GM21528 (cell line): ENCODE data around the gene ASH1L.
A peak's percentile ranks its signal among the peaks of the same experiment; 100 is the strongest.
"Not testable (repeated sequence)": the region's sequence is repeated elsewhere in the genome, so short reads cannot be mapped to it uniquely, and the experiment has no call there.

Experiments used
- ATAC-seq: cut with Tn5 transposase; IDR thresholded peaks from one replicate; pipeline ENCODE4 v1.9.1; 2021; ENCODE audit warnings: mild to moderate bottlenecking, moderate library complexity; ENCODE audit not compliant: unreplicated experiment, low FRiP score

Gene ASH1L

GRCh38 chr1:155318082-155318481 lies 244.5 kb downstream of the ASH1L start:
- no peak for ATAC-seq

- ATAC-seq, result no peak
Measured at GRCh38 chr1:155316922-155317321, 245.7 kb downstream of the ASH1L start.

GRCh38 chr1:155313261-155313660 lies 249.3 kb downstream of the ASH1L start:
- ATAC-seq, result no peak

- ATAC-seq, result no peak
Measured at GRCh38 chr1:155309423-155310021, 253.1 kb downstream of the ASH1L start.

GRCh38 chr1:155308493-155309422 lies 253.8 kb downstream of the ASH1L start, which contains the start of gene FDPS:
FDPS (plus strand) TSS chr1:155308866; CDS start chr1:155309790, 924 bp downstream.
- peak; percentile 90 for ATAC-seq

- ATAC-seq, result no peak
Measured at GRCh38 chr1:155307247-155307740, 255.3 kb downstream of the ASH1L start.

- ATAC-seq, result no peak
Measured at GRCh38 chr1:155305881-155306391, 256.7 kb downstream of the ASH1L start.

GRCh38 chr1:155304558-155305063 lies 258.0 kb downstream of the ASH1L start:
- ATAC-seq, result no peak

- ATAC-seq, result no peak
Measured at GRCh38 chr1:155301342-155301841, 261.2 kb downstream of the ASH1L start, which contains the start of gene PKLR. PKLR (minus strand) TSS chr1:155301438; CDS start chr1:155301395, 43 bp downstream.

- no peak for ATAC-seq
Measured at GRCh38 chr1:155300553-155301329, 261.9 kb downstream of the ASH1L start.

GRCh38 chr1:155300024-155300423 lies 262.6 kb downstream of the ASH1L start:
- ATAC-seq, result no peak

GRCh38 chr1:155297384-155297783 lies 265.2 kb downstream of the ASH1L start:
- no peak for ATAC-seq

GRCh38 chr1:155296661-155297060 lies 265.9 kb downstream of the ASH1L start:
- ATAC-seq, result no peak

- no peak for ATAC-seq
Measured at GRCh38 chr1:155295942-155296267, 266.7 kb downstream of the ASH1L start.

GRCh38 chr1:155295183-155295941 lies 267.2 kb downstream of the ASH1L start:
- ATAC-seq, result no peak

GRCh38 chr1:155294520-155295182 lies 268.0 kb downstream of the ASH1L start:
- no peak for ATAC-seq

GRCh38 chr1:155293086-155293749 lies 269.4 kb downstream of the ASH1L start:
- no peak for ATAC-seq

- ATAC-seq, result not testable (repeated sequence)
Measured at GRCh38 chr1:155291006-155291405, 271.6 kb downstream of the ASH1L start.
